ENCODE results near the gene KCTD2. TPM values are rescaled to one million over a fixed set of nuclear protein-coding genes. Genes with fewer than 3 reads are reported as not detected.

KCTD2 gene
- total and polyA plus RNA-seq, 9 of the 15 experiments (the other 6 are each of a cell fraction or from before 2014, with no cell fraction given) = 1.7 to 32.9 (median 15.8) TPM

GRCh38 chr17:75105126-75106080 is 58.4 kb downstream of the KCTD2 start (continued):
- TF ChIP-seq HES1 (IDR thresholded peaks at IDR 0.05; ENCODE audit: low read depth) = no peak

DNA sequence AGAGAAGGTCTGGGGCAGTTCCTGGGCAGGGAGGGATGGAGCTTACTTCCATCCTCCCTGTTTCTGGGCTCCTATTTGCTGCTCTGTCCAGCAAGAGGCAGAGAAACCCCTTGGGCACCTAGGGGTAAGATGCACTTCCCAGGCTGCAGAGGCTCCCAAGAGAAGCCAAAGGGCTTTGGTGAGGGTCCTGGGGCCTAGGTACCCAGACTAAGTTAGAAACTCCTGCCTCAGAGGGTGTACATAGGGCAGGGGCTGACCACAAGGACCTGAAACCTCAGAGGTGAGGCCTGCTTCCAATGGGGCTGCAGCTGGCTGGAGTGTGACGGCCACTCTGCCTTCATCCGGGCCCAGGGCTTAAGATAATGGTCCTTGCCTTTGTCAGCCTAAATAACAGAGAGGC is 61.2 kb downstream of the KCTD2 start:
- intact Hi-C loops (cut with micrococcal nuclease) = loop anchor here (5.0 kb wide), 1 partner anchor 36 kb away; no protein-coding TSS in a partner anchor
- 0 out of 4 replicates have a peak overlapping the region, but pooled peaks of 1 of the 2 experiments have one; percentile 17 for H3K9ac ChIP-seq (ENCODE audit: insufficient read depth in 1 of 2, low read depth in 2 of 2, low read length in 2 of 2)
- in situ Hi-C loops (cut with MboI) = no loop called here

More for the DNA sequence above, 61.2 kb downstream of the KCTD2 start:
- DNase-seq (ENCODE audit: extremely low read depth in 1 of 4, low spot score in 3 of 4) = no peak
- Histone ChIP-seq H3K4me1 (replicated peaks in 1 of 2; ENCODE audit: control insufficient read depth in 2 of 2, insufficient read depth in 2 of 2, low read length in 2 of 2) (peaks cover 2 to 23% of the 10 kb centered on the region in 2 experiments; a peak in 4 of 5 replicates), H3K27ac (ENCODE audit: extremely low read depth, low read depth, low read length) (no peak overlapping the region), H3K27me3 (ENCODE audit: control insufficient read depth in 2 of 2, insufficient read depth in 2 of 2, low read length in 2 of 2) (no peaks in the 10 kb centered on the region), H4K20me1 (replicated peaks; ENCODE audit: control insufficient read depth, insufficient read depth, low read length) (no peaks in the 10 kb centered on the region), H3K9me1 (ENCODE audit: control insufficient read depth, insufficient read depth, low read length) (no peaks in the 10 kb centered on the region), H3K79me2 (ENCODE audit: control insufficient read depth, insufficient read depth, low read length) (peaks cover 25% of the 10 kb centered on the region), H3K36me3 (ENCODE audit: control insufficient read depth, insufficient read depth, low read length) (peaks cover 5% of the 10 kb centered on the region; the same call in 2 of the 3 replicates), H3K4me3 (no peak overlapping the region), H2AFZ (ENCODE audit: low read depth, low read length) (no peak overlapping the region), H3K9me3 (replicated peaks; ENCODE audit: control insufficient read depth, insufficient read depth, low read depth, low read length) (no peaks in the 10 kb centered on the region), H3K4me2 (ENCODE audit: insufficient read depth, low read length) (no peak overlapping the region)
- no peak for FAIRE-seq
- ATAC-seq = no peak
- POLR2A ChIA-PET = no interaction called here
- CTCF ChIA-PET (ENCODE audit: low intra/inter-chr PET ratio) = no interaction called here
- BruUV-seq (replicated peaks) = no TSS peak
- TF ChIP-seq CBFA2T2 (conservative IDR thresholded peaks at IDR 0.05) (no peak), MAFF (IDR thresholded peaks at IDR 0.05; ENCODE audit: low read length) (no peak), ZNF165 (CRISPR knock-in tag; IDR thresholded peaks at IDR 0.05; ENCODE audit: borderline replicate concordance) (no peak), TAF1 (IDR thresholded peaks at IDR 0.05; ENCODE audit: control insufficient read depth, extremely low read depth, insufficient read depth, low read length, severe bottlenecking) (no peak), POLR3G (IDR thresholded peaks at IDR 0.05; ENCODE audit: extremely low read depth, insufficient read length, insufficient replicate concordance) (no peak), CBX2 (IDR thresholded peaks at IDR 0.05; ENCODE audit: insufficient read depth, low read length, poor library complexity, severe bottlenecking) (no peak), BRD4 (IDR thresholded peaks at IDR 0.05) (no peak), FOXJ2 (tag; IDR thresholded peaks at IDR 0.05) (no peak), HCFC1 (IDR thresholded peaks at IDR 0.05; ENCODE audit: low read depth, low read length) (no peak), JUN (IDR thresholded peaks at IDR 0.05; ENCODE audit: borderline replicate concordance, low read depth, low read length) (no peak), JUN (CRISPR knock-in tag; IDR thresholded peaks at IDR 0.05; ENCODE audit: borderline replicate concordance) (no peak), JUND (IDR thresholded peaks at IDR 0.05; ENCODE audit: borderline replicate concordance, low read depth, low read length) (no peak), JUND (tag; IDR thresholded peaks at IDR 0.05; ENCODE audit: borderline replicate concordance, low read depth, low read length) (no peak), ZNF518B (CRISPR knock-in tag; IDR thresholded peaks at IDR 0.05) (no peak), C11orf30 (IDR thresholded peaks at IDR 0.05; ENCODE audit: low read depth) (no peak)
- WGBS (ENCODE audit: insufficient coverage, low coverage, missing lambda C conversion rate) = 55% methylated on average over 2 of the region's 2 CpGs
